GM12878 (cell line): Measurements from ENCODE around the gene DUS1L. TPM values are rescaled to one million over a fixed set of nuclear protein-coding genes. Genes with fewer than 3 reads are reported as not detected.
A peak's percentile ranks its signal among the peaks of the same experiment; 100 is the strongest.

Experiments
- BHLHE40 ChIP-seq, 2 experiments: fragments of 450-650 bp in 1 of 2; IDR thresholded peaks; 2 replicates each; pipeline ENCODE4 v1.6.1; 2011 to 2017; ENCODE audit warnings: low read depth in 2 of 2, borderline replicate concordance in 1 of 2, improper control_type of control experiment in 1 of 2, low read length in 1 of 2, mild to moderate bottlenecking in 1 of 2
- CBFB ChIP-seq: IDR thresholded peaks from 2 replicates; pipeline ENCODE4 v1.6.1; 2016; ENCODE audit warnings: antibody characterized with exemption, low read depth
- DPF2 ChIP-seq: fragments of 450-650 bp; IDR thresholded peaks from 2 replicates; pipeline ENCODE4 v1.6.1; 2017; ENCODE audit warnings: mild to moderate bottlenecking
- EGR1 ChIP-seq, 2 experiments: IDR thresholded peaks; 1 replicate in 1 of 2; 2 replicates in 1 of 2; pipeline ENCODE4 v1.6.1; 2011 to 2012; ENCODE audit warnings: low read depth in 2 of 2, low read length in 2 of 2, borderline replicate concordance in 1 of 2, mild to moderate bottlenecking in 1 of 2, moderate library complexity in 1 of 2
- FOXM1 ChIP-seq: IDR thresholded peaks from 2 replicates; pipeline ENCODE4 v1.6.1; 2012; ENCODE audit warnings: low read depth, mild to moderate bottlenecking, inconsistent platforms, low read length, moderate library complexity
- IKZF2 ChIP-seq, 2 experiments: fragments of 450-650 bp; IDR thresholded peaks; 2 replicates each; pipeline ENCODE4 v1.6.1; 2017; ENCODE audit warnings: mild to moderate bottlenecking in 2 of 2, moderate library complexity in 2 of 2
- MYB ChIP-seq: fragments of 150-350 bp; IDR thresholded peaks from 2 replicates; pipeline ENCODE4 v1.6.1; 2014; ENCODE audit warnings: mild to moderate bottlenecking, low read depth, low read length, borderline replicate concordance
- NFXL1 ChIP-seq: fragments of 450-650 bp; IDR thresholded peaks from 2 replicates; pipeline ENCODE4 v1.6.1; 2017; ENCODE audit warnings: antibody characterized with exemption, mild to moderate bottlenecking, borderline replicate concordance
- NFYB ChIP-seq: IDR thresholded peaks from 2 replicates; pipeline ENCODE4 v1.6.1; 2011; ENCODE audit warnings: low read depth, mild to moderate bottlenecking, low read length, improper control_type of control experiment, moderate library complexity; ENCODE audit not compliant: insufficient read depth
- PAX5 ChIP-seq: IDR thresholded peaks from 2 replicates; pipeline ENCODE4 v1.6.1; 2011; ENCODE audit warnings: low read depth, low read length, borderline replicate concordance
- SREBF2 ChIP-seq: IDR thresholded peaks from 2 replicates; pipeline ENCODE4 v1.6.1; 2012; ENCODE audit warnings: mild to moderate bottlenecking, low read length
- SUZ12 ChIP-seq: fragments of 200-600 bp; sonication (generic); IDR thresholded peaks from one replicate; pipeline ENCODE4 v1.6.1; 2018; ENCODE audit warnings: antibody characterized with exemption, mild to moderate bottlenecking; ENCODE audit not compliant: unreplicated experiment
- WRNIP1 ChIP-seq: IDR thresholded peaks from 2 replicates; pipeline ENCODE4 v1.6.1; 2011; ENCODE audit warnings: low read depth, low read length, improper control_type of control experiment, borderline replicate concordance
- YBX1 ChIP-seq: fragments of 450-650 bp; IDR thresholded peaks from 2 replicates; pipeline ENCODE4 v1.6.1; 2016; ENCODE audit warnings: antibody characterized with exemption
- ZNF274 ChIP-seq: IDR thresholded peaks from one replicate; pipeline ENCODE4 v1.8.0; 2011; ENCODE audit not compliant: insufficient read length, insufficient read depth
- polyA plus RNA-seq, 11 experiments: library from polyadenylated mRNA; depleted of rRNA in 4 of 11; unstranded in 6 of 11; stranded (reverse) in 5 of 11; fragments of >200 nt; fragmentation: Nextera tagmentation in 4 of 11; fragmentation: Illumina TruSeq in 1 of 11; extraction: Ambion mirVana in 4 of 11; extraction: Trizol in 1 of 11; gene quantifications; 1 replicate in 1 of 11; 2 replicates in 10 of 11; pipeline versions ENCODE4 v1.2.1 to v1.2.3, GENCODE V29; 2011 to 2016; ENCODE audit warnings: inconsistent platforms in 2 of 11, missing spikeins in 2 of 11, low read depth in 1 of 11
- total RNA-seq, 4 experiments: library from RNA; depleted of rRNA in 3 of 4; stranded (reverse); fragments of >200 nt in 3 of 4; fragmentation: Illumina TruSeq in 1 of 4; extraction: Trizol in 1 of 4; gene quantifications; 2 replicates each; pipeline versions ENCODE4 v1.2.1 to v1.2.3, GENCODE V29; 2013 to 2021
- TF ChIP-seq, protein P1 (sequence below): IDR thresholded peaks from 2 replicates; pipeline ENCODE4 v1.6.1; 2011; ENCODE audit warnings: mild to moderate bottlenecking, low read depth, low read length, moderate library complexity; ENCODE audit not compliant: insufficient replicate concordance
- TF ChIP-seq, protein P2 (sequence below): IDR thresholded peaks from 2 replicates; pipeline ENCODE4 v1.6.1; 2012; ENCODE audit warnings: low read length, inconsistent platforms
- TF ChIP-seq, protein P3 (sequence below): fragments of 450-650 bp; conservative IDR thresholded peaks from 2 replicates; pipeline ENCODE4 v1.6.1; 2017; ENCODE audit warnings: mild to moderate bottlenecking, moderate library complexity
- TF ChIP-seq, protein P4 (sequence below): fragments of 450-650 bp; IDR thresholded peaks from 2 replicates; pipeline ENCODE4 v1.6.1; 2017; ENCODE audit warnings: mild to moderate bottlenecking, low read depth, inconsistent platforms; ENCODE audit not compliant: poor library complexity, severe bottlenecking
- TF ChIP-seq, protein P5 (sequence below): fragments of 150-350 bp; IDR thresholded peaks from 2 replicates; pipeline ENCODE4 v1.6.1; 2016; ENCODE audit warnings: low read depth, low read length

The DUS1L gene
- total and polyA plus RNA-seq, 10 of the 15 experiments (the other 5 are each of a cell fraction or from before 2014, with no cell fraction given) = 6.1 to 157 (median 44.5) TPM

DNA sequence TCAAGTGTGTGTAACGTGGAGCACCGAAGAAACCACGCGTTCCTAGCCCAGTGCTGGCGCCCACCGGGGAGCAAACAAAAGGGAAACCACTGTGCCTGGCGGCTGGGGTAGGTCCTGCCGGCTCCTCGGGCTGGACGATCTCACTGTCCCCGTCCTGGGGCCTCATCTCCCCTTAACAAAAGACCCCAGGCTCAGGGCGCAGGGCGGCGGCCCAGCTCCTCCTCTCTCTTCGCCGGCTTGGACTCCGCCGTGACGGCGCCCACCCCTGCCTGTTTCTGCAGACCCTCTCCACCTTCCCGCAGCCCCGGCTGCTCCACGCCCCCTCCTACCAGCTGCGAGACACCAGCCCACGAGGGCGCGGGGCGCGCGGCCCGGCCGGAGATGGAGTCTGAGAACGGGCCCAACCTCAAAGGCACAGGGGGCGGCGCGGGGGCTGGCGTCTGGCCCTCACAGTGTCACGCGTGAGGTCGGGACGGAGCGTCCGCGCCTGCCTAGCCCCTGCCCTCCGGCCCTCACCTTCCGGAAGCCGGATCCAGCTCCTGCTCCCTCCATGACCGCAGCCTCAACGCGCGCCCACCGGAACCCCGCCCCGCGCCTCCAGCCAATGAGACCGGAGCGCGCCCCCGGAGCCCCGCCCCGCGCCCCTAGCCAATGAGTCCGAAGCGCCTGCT is 43.2 kb downstream of the DUS1L start, which contains the start of gene CENPX (continued):
- TF ChIP-seq, protein P1, sequence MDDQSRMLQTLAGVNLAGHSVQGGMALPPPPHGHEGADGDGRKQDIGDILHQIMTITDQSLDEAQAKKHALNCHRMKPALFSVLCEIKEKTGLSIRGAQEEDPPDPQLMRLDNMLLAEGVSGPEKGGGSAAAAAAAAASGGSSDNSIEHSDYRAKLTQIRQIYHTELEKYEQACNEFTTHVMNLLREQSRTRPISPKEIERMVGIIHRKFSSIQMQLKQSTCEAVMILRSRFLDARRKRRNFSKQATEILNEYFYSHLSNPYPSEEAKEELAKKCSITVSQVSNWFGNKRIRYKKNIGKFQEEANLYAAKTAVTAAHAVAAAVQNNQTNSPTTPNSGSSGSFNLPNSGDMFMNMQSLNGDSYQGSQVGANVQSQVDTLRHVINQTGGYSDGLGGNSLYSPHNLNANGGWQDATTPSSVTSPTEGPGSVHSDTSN = no peak
- TF ChIP-seq NFXL1 (no peak), EGR1 (IDR thresholded peaks at IDR 0.05; ENCODE audit: borderline replicate concordance in 1 of 2, low read depth in 2 of 2, low read length in 2 of 2) (0 out of 3 replicates have a peak, but pooled peaks of 1 of the 2 experiments have one; percentile 14), FOXM1 (no peak), YBX1 (no peak), WRNIP1 (no peak), NFYB (no peak), SUZ12 (no peak), IKZF2 (IDR thresholded peaks at IDR 0.05) (no peak), DPF2 (no peak), PAX5 (no peak), SREBF2 (no peak), ZNF274 (no peak), CBFB (0 out of 2 replicates have a peak, but pooled peaks have one; percentile 16), BHLHE40 (IDR thresholded peaks at IDR 0.05; ENCODE audit: borderline replicate concordance in 1 of 2, low read depth in 2 of 2, low read length in 1 of 2) (peak; percentile 6 to 67; a peak in 2 of 4 replicates), MYB (no peak)
- TF ChIP-seq, protein P2, sequence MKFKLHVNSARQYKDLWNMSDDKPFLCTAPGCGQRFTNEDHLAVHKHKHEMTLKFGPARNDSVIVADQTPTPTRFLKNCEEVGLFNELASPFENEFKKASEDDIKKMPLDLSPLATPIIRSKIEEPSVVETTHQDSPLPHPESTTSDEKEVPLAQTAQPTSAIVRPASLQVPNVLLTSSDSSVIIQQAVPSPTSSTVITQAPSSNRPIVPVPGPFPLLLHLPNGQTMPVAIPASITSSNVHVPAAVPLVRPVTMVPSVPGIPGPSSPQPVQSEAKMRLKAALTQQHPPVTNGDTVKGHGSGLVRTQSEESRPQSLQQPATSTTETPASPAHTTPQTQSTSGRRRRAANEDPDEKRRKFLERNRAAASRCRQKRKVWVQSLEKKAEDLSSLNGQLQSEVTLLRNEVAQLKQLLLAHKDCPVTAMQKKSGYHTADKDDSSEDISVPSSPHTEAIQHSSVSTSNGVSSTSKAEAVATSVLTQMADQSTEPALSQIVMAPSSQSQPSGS = no peak
- TF ChIP-seq, protein P3, sequence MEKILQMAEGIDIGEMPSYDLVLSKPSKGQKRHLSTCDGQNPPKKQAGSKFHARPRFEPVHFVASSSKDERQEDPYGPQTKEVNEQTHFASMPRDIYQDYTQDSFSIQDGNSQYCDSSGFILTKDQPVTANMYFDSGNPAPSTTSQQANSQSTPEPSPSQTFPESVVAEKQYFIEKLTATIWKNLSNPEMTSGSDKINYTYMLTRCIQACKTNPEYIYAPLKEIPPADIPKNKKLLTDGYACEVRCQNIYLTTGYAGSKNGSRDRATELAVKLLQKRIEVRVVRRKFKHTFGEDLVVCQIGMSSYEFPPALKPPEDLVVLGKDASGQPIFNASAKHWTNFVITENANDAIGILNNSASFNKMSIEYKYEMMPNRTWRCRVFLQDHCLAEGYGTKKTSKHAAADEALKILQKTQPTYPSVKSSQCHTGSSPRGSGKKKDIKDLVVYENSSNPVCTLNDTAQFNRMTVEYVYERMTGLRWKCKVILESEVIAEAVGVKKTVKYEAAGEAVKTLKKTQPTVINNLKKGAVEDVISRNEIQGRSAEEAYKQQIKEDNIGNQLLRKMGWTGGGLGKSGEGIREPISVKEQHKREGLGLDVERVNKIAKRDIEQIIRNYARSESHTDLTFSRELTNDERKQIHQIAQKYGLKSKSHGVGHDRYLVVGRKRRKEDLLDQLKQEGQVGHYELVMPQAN = peak; percentile 95
- TF ChIP-seq, protein P4, sequence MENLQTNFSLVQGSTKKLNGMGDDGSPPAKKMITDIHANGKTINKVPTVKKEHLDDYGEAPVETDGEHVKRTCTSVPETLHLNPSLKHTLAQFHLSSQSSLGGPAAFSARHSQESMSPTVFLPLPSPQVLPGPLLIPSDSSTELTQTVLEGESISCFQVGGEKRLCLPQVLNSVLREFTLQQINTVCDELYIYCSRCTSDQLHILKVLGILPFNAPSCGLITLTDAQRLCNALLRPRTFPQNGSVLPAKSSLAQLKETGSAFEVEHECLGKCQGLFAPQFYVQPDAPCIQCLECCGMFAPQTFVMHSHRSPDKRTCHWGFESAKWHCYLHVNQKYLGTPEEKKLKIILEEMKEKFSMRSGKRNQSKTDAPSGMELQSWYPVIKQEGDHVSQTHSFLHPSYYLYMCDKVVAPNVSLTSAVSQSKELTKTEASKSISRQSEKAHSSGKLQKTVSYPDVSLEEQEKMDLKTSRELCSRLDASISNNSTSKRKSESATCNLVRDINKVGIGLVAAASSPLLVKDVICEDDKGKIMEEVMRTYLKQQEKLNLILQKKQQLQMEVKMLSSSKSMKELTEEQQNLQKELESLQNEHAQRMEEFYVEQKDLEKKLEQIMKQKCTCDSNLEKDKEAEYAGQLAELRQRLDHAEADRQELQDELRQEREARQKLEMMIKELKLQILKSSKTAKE = no peak
- TF ChIP-seq, protein P5, sequence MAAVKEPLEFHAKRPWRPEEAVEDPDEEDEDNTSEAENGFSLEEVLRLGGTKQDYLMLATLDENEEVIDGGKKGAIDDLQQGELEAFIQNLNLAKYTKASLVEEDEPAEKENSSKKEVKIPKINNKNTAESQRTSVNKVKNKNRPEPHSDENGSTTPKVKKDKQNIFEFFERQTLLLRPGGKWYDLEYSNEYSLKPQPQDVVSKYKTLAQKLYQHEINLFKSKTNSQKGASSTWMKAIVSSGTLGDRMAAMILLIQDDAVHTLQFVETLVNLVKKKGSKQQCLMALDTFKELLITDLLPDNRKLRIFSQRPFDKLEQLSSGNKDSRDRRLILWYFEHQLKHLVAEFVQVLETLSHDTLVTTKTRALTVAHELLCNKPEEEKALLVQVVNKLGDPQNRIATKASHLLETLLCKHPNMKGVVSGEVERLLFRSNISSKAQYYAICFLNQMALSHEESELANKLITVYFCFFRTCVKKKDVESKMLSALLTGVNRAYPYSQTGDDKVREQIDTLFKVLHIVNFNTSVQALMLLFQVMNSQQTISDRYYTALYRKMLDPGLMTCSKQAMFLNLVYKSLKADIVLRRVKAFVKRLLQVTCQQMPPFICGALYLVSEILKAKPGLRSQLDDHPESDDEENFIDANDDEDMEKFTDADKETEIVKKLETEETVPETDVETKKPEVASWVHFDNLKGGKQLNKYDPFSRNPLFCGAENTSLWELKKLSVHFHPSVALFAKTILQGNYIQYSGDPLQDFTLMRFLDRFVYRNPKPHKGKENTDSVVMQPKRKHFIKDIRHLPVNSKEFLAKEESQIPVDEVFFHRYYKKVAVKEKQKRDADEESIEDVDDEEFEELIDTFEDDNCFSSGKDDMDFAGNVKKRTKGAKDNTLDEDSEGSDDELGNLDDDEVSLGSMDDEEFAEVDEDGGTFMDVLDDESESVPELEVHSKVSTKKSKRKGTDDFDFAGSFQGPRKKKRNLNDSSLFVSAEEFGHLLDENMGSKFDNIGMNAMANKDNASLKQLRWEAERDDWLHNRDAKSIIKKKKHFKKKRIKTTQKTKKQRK = no peak
